Measurements from ENCODE around the gene IMMP2L.

DNA sequence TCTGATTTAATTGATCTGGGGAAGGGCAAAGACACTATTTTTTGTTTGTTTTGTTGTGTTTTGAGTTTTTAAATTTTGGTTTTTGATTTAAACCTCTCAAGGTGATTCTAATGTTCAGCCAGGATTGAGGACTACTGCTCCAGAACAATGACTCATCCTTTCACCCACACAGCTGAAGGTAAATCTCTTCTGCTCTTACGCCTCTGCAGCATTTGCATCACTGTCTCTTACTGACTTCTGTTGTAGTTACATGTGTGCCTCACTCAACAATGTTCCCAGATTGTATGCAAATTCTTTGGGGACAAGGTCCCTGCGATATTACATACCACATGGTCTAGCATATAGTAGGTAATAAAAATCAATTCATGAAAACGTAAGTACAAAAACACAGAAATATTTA lies 938.9 kb downstream of the IMMP2L start:
- TF ChIP-seq ZBTB21 (CRISPR knock-in tag; IDR thresholded peaks at IDR 0.05; ENCODE audit: borderline replicate concordance) (no peak), CTCF (IDR thresholded peaks at IDR 0.05) (no peak), ELF4 (CRISPR knock-in tag; IDR thresholded peaks at IDR 0.05; ENCODE audit: low read depth) (no peak), NR1H2 (CRISPR knock-in tag; IDR thresholded peaks at IDR 0.05) (no peak), MAX (CRISPR knock-in tag; IDR thresholded peaks at IDR 0.05) (no peak), ZNF416 (CRISPR knock-in tag; IDR thresholded peaks at IDR 0.05) (no peak), MLX (CRISPR knock-in tag; IDR thresholded peaks at IDR 0.05) (no peak), E2F1 (CRISPR knock-in tag; IDR thresholded peaks at IDR 0.05) (no peak), GABPB1 (CRISPR knock-in tag; IDR thresholded peaks at IDR 0.05) (no peak), CREB1 (CRISPR knock-in tag; IDR thresholded peaks at IDR 0.05) (no peak)
- TF ChIP-seq, protein P1, sequence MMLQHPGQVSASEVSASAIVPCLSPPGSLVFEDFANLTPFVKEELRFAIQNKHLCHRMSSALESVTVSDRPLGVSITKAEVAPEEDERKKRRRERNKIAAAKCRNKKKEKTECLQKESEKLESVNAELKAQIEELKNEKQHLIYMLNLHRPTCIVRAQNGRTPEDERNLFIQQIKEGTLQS (CRISPR knock-in tag; conservative IDR thresholded peaks at IDR 0.05) = no peak
- TF ChIP-seq, protein P2, sequence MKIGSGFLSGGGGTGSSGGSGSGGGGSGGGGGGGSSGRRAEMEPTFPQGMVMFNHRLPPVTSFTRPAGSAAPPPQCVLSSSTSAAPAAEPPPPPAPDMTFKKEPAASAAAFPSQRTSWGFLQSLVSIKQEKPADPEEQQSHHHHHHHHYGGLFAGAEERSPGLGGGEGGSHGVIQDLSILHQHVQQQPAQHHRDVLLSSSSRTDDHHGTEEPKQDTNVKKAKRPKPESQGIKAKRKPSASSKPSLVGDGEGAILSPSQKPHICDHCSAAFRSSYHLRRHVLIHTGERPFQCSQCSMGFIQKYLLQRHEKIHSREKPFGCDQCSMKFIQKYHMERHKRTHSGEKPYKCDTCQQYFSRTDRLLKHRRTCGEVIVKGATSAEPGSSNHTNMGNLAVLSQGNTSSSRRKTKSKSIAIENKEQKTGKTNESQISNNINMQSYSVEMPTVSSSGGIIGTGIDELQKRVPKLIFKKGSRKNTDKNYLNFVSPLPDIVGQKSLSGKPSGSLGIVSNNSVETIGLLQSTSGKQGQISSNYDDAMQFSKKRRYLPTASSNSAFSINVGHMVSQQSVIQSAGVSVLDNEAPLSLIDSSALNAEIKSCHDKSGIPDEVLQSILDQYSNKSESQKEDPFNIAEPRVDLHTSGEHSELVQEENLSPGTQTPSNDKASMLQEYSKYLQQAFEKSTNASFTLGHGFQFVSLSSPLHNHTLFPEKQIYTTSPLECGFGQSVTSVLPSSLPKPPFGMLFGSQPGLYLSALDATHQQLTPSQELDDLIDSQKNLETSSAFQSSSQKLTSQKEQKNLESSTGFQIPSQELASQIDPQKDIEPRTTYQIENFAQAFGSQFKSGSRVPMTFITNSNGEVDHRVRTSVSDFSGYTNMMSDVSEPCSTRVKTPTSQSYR (CRISPR knock-in tag; IDR thresholded peaks at IDR 0.05) = no peak

Data from WTC11 (cell line).